ENCODE results near the gene BBS2. TPM values are rescaled to one million over a fixed set of nuclear protein-coding genes. Genes with fewer than 3 reads are reported as not detected.

BBS2 gene
- total and polyA plus RNA-seq, 2 of the 13 experiments (the other 11 are each of a cell fraction or from before 2014, with no cell fraction given), result 59.7 to 68.3 TPM

DNA sequence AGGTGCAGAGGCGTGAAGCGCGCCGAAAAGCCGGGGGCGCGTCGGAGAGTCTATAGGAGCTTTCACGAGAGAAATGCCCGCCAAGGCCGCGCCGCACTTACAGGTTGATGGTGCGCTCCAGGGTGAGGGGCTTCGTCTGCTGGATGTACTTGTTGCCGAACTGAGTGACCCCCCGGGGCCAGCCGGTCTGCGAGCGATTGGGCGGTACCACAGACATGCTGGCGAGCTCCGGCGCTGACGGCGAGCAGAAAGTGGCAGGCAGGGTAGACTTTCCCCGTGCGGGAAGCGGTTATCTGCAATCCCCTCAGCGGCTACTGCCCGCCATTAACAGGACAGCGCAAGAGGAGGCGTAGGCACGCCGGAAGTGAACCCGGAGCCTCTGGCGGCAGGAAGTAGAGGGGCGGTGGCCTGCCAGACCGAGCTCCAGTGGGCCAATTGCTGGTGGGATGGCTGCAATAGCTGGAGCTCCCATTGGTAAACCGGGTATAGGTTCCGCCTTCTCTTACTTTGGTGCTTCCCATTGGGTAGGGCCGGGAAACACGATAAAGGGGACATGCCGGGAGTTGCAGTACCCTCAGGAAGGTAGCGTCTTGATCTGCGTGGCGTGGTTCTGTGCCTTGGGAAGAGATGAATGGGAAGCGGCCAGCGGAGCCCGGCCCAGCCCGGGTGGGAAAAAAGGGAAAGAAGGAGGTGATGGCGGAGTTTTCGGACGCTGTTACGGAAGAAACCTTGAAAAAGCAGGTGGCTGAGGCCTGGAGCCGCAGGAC, 68.7 kb downstream of the BBS2 start, which contains the start of the genes NUDT21 and OGFOD1 (continued):
- TF ChIP-seq, protein P1, sequence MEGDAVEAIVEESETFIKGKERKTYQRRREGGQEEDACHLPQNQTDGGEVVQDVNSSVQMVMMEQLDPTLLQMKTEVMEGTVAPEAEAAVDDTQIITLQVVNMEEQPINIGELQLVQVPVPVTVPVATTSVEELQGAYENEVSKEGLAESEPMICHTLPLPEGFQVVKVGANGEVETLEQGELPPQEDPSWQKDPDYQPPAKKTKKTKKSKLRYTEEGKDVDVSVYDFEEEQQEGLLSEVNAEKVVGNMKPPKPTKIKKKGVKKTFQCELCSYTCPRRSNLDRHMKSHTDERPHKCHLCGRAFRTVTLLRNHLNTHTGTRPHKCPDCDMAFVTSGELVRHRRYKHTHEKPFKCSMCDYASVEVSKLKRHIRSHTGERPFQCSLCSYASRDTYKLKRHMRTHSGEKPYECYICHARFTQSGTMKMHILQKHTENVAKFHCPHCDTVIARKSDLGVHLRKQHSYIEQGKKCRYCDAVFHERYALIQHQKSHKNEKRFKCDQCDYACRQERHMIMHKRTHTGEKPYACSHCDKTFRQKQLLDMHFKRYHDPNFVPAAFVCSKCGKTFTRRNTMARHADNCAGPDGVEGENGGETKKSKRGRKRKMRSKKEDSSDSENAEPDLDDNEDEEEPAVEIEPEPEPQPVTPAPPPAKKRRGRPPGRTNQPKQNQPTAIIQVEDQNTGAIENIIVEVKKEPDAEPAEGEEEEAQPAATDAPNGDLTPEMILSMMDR (CRISPR knock-in tag; IDR thresholded peaks at IDR 0.05), result no peak; the same call in 1 of the 2 replicates
- TF ChIP-seq, protein P2, sequence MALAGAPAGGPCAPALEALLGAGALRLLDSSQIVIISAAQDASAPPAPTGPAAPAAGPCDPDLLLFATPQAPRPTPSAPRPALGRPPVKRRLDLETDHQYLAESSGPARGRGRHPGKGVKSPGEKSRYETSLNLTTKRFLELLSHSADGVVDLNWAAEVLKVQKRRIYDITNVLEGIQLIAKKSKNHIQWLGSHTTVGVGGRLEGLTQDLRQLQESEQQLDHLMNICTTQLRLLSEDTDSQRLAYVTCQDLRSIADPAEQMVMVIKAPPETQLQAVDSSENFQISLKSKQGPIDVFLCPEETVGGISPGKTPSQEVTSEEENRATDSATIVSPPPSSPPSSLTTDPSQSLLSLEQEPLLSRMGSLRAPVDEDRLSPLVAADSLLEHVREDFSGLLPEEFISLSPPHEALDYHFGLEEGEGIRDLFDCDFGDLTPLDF (CRISPR knock-in tag; IDR thresholded peaks at IDR 0.05), result peak; percentile 97
- TF ChIP-seq ZNF773 (CRISPR knock-in tag; IDR thresholded peaks at IDR 0.05; ENCODE audit: borderline replicate concordance) (peak; percentile 75; the same call in 1 of the 2 replicates), TSC22D2 (CRISPR knock-in tag; IDR thresholded peaks at IDR 0.05; ENCODE audit: borderline replicate concordance) (no peak), KDM3A (CRISPR knock-in tag; IDR thresholded peaks at IDR 0.05; ENCODE audit: low read depth) (0 out of 2 replicates have a peak, but pooled peaks have one; percentile 14)
- TF ChIP-seq, protein P3, sequence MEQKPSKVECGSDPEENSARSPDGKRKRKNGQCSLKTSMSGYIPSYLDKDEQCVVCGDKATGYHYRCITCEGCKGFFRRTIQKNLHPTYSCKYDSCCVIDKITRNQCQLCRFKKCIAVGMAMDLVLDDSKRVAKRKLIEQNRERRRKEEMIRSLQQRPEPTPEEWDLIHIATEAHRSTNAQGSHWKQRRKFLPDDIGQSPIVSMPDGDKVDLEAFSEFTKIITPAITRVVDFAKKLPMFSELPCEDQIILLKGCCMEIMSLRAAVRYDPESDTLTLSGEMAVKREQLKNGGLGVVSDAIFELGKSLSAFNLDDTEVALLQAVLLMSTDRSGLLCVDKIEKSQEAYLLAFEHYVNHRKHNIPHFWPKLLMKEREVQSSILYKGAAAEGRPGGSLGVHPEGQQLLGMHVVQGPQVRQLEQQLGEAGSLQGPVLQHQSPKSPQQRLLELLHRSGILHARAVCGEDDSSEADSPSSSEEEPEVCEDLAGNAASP (CRISPR knock-in tag; IDR thresholded peaks at IDR 0.05; ENCODE audit: borderline replicate concordance), result 0 out of 2 replicates have a peak, but pooled peaks have one; percentile 10
- TF ChIP-seq, protein P4, sequence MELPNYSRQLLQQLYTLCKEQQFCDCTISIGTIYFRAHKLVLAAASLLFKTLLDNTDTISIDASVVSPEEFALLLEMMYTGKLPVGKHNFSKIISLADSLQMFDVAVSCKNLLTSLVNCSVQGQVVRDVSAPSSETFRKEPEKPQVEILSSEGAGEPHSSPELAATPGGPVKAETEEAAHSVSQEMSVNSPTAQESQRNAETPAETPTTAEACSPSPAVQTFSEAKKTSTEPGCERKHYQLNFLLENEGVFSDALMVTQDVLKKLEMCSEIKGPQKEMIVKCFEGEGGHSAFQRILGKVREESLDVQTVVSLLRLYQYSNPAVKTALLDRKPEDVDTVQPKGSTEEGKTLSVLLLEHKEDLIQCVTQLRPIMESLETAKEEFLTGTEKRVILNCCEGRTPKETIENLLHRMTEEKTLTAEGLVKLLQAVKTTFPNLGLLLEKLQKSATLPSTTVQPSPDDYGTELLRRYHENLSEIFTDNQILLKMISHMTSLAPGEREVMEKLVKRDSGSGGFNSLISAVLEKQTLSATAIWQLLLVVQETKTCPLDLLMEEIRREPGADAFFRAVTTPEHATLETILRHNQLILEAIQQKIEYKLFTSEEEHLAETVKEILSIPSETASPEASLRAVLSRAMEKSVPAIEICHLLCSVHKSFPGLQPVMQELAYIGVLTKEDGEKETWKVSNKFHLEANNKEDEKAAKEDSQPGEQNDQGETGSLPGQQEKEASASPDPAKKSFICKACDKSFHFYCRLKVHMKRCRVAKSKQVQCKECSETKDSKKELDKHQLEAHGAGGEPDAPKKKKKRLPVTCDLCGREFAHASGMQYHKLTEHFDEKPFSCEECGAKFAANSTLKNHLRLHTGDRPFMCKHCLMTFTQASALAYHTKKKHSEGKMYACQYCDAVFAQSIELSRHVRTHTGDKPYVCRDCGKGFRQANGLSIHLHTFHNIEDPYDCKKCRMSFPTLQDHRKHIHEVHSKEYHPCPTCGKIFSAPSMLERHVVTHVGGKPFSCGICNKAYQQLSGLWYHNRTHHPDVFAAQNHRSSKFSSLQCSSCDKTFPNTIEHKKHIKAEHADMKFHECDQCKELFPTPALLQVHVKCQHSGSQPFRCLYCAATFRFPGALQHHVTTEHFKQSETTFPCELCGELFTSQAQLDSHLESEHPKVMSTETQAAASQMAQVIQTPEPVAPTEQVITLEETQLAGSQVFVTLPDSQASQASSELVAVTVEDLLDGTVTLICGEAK (IDR thresholded peaks at IDR 0.05), result peak; percentile 88
- TF ChIP-seq, protein P4 (CRISPR knock-in tag; IDR thresholded peaks at IDR 0.05), result peak; percentile 78
- TF ChIP-seq, protein P5, sequence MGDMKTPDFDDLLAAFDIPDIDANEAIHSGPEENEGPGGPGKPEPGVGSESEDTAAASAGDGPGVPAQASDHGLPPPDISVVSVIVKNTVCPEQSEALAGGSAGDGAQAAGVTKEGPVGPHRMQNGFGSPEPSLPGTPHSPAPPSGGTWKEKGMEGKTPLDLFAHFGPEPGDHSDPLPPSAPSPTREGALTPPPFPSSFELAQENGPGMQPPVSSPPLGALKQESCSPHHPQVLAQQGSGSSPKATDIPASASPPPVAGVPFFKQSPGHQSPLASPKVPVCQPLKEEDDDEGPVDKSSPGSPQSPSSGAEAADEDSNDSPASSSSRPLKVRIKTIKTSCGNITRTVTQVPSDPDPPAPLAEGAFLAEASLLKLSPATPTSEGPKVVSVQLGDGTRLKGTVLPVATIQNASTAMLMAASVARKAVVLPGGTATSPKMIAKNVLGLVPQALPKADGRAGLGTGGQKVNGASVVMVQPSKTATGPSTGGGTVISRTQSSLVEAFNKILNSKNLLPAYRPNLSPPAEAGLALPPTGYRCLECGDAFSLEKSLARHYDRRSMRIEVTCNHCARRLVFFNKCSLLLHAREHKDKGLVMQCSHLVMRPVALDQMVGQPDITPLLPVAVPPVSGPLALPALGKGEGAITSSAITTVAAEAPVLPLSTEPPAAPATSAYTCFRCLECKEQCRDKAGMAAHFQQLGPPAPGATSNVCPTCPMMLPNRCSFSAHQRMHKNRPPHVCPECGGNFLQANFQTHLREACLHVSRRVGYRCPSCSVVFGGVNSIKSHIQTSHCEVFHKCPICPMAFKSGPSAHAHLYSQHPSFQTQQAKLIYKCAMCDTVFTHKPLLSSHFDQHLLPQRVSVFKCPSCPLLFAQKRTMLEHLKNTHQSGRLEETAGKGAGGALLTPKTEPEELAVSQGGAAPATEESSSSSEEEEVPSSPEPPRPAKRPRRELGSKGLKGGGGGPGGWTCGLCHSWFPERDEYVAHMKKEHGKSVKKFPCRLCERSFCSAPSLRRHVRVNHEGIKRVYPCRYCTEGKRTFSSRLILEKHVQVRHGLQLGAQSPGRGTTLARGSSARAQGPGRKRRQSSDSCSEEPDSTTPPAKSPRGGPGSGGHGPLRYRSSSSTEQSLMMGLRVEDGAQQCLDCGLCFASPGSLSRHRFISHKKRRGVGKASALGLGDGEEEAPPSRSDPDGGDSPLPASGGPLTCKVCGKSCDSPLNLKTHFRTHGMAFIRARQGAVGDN (CRISPR knock-in tag; IDR thresholded peaks at IDR 0.05), result peak; percentile 90

Measured in HepG2 (cell line).